ENCODE results near the gene ARL6.

DNA sequence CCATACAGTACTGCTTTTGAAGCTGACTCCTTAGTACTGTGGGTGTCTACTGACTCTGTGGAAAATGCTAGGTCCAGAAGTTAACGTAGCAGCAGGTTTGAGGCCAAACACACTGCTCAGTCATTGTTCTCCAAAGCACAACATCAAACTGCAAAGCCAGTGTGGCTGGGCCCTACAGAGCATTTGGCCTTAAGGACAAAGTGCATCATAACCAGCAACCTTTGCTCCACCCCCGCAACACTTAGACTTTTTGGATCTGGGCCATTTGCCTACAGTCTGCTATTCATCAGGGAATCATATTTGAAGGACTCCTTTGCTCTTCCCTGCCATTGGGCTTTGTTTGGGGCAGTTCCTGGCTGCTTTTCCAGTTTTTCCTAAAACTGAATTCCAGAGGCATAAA is 43.1 kb upstream of the ARL6 start:
- TF ChIP-seq EZH2 (IDR thresholded peaks at IDR 0.05) (no peak), POLR2AphosphoS5 (IDR thresholded peaks at IDR 0.05; ENCODE audit: borderline replicate concordance, low read depth, low read length) (no peak)
